GM18498 (cell line): ENCODE measurements around the gene KRT13.

Experiments
- ATAC-seq: cut with Tn5 transposase; IDR thresholded peaks from one replicate; pipeline ENCODE4 v1.9.1; 2021; ENCODE audit warnings: mild to moderate bottlenecking, moderate library complexity; ENCODE audit not compliant: unreplicated experiment

The KRT13 gene

GRCh38 chr17:41537990-41538389, 32.6 kb upstream of the KRT13 start:
- ATAC-seq: no peak

DNA sequence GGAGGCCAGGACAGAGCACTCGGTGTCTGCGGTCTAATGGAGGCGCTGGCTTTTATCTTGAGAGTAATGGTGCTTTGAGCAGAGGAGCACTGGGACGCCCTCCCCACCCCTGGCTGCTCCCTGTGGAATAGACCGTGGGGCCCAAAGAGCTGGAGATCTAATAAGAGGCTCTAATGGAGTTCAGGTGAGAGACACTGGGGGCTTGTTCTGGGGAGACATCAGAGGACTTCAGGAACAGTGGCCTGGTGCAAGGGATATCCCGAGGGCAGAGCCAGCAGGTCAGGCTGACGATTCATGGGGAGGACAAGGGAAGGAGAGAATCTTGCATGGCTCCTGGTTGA, 32.2 kb upstream of the KRT13 start:
- ATAC-seq: no peak

GRCh38 chr17:41536741-41537613, 31.6 kb upstream of the KRT13 start:
- no peak for ATAC-seq

DNA sequence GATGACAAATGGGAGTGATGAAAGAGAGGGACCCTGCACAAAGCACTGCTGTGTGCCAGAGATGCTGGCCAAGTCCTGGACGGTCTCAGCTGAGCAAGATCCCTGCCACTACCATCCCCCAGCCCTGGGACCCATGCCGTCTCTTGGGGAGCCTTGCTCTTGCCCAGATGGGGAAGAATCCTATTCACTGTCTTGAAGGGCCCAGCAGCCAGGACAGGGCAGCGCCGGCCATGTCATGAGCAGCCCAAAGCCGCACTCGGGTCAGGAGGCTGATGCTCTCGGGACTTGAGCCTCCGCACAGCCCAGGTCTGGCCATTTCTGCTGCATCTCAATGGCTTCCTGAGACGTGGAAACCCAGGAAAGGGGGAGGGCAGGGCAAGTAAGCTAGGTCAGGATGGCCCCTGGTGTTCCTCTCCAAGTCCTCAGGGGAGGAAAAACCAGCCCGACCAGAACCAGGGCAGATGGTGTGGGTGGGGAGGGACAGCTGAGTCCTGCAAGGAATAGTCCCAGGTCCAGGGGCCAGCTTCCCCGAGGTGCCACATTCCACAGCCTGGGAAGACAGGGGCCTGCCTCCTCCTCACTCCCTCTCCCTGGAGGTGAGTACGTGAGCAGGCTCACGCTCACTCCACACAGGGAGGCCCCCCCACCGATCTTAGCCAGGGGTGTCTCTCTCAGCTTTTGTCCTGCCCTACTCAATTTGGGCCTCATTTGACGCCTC, 30.5 kb upstream of the KRT13 start:
- no peak for ATAC-seq

GRCh38 chr17:41534899-41535546, 29.6 kb upstream of the KRT13 start:
- ATAC-seq: no peak

DNA sequence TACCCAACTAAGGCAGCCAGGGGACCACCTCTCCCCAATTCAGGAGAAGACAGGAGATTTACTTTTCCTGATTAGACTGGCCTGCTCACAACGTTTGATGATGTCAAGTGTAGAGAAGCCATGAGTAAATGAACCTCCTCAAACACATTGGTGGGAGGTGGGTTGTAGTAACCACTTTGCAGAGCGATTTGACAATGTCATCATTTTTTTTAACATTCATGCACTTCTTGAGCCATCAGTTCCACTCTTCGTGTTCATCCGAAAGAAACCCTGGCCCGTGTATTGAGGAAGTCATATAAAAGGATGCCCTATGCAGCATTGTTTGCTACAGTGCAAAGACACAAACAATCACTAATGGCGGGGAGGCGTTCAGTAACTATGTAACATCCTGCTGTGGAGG, 28.2 kb upstream of the KRT13 start:
- ATAC-seq: no peak

DNA sequence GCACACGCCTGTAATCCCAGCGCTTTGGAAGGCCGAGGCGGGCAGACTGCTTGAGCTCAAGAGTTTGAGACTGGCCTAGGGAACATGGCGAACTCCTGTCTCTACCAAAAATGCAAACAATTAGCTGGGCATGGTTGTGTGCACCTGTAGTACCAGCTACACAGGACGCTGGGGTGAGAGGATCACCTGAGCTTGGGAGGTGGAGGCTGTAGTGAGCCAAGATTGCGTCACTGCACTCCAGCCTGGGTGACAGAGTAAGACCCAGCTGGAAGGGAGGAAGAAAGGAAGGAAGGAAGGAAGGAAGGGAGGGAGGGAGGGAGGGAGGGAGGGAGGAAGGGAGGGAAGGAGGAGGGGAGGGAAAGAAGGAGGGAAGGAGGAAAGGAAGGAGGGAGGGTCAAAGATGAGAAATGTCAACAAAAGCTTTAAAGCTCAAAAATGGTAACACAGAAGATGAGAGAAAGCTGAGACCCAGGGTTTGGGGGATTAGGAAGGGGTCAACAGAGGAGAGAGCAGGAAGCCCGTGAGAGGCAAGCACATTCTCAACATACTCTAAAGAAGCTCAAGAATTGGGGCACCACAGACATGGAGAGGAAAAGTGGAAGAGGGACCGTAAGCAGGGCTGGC, 27.6 kb upstream of the KRT13 start:
- no peak for ATAC-seq

- ATAC-seq: no peak
Measured at GRCh38 chr17:41531993-41532392, 26.6 kb upstream of the KRT13 start.

DNA sequence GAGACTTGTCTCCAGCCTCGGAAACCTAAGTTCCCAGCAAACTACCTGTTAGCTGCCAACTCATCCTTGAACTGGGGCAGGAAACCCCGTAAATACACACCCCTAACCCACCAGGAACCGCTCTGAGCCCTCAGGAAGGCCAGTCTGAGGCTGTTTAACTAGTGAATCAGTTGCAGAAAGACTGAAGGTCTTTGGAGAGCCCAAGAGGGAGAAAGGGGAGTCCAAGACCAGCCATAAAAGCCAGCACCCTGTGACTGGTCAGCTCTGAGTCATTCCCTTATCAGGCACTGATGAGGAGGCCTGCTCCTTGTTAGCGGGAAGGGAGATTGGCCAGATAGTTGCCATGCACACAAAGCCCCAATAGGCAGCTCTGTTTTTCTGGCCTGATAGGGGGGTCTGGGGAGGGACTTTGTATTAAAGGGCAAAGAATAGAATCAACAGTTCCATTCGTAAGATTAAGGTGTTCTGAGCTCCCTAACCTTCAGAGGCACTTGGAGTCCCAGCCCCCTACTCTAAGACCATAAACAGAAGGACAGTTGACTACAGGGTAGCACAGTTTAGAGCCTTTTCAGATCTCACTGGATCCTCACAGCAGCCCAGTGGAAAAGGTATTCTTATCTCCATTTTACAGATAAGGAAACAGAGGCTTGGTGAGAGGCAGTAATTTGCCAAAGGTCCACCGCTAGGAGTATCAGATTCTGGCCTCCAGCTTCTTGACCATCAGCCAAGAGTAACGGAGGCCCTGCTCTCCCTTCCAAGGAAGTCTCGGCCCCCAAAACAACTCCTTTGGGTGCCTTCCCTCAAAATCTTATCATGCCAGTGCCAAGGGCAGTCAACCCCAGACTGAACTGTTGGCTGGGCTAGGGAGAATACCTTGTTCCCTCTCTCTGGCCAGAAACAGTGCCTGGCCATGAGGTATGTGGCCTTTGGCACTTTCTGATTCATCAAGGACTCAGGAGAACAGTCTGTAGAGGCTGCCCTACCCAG, 24.9 kb upstream of the KRT13 start:
- no peak for ATAC-seq

GRCh38 chr17:41529491-41529915, 24.1 kb upstream of the KRT13 start:
- no peak for ATAC-seq

DNA sequence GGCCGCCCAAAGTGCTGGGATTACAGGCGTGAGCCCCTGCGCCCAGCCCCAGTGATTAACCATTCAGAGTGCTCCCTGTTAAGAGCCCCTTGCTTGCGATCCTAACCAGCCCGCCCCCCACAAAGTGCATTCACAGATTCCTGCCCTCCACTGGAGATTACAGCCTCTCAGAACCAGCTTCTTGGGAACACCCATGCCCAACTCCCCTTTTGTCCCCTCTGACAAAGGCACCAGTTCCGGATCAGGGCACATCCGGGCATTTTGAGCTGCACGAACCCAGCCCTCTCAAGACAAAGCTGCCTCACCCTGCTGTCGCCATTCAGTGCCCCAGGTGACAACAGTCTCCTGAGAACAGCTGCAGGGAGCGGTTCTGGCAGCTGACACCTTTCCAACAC, 23.5 kb upstream of the KRT13 start:
- no peak for ATAC-seq

- ATAC-seq: no peak
Measured at GRCh38 chr17:41527063-41528023, 21.9 kb upstream of the KRT13 start.

DNA sequence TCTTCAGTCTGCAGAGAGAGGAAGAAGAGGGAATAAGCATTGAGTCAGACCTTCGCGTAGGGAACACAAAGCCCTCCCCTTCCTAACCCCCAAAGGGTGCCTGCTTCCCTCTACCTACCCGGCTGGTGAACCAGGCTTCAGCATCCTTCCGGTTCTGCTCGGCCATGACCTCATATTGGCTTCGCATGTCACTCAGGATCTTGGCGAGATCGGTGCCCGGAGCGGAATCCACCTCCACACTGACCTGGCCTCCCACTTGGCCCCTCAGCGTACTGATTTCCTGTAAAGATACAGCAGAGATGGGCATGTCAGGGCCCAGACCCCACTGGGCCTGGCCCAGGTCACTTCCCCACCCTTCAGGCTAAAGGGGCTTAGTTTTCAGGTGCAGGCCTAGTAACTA, 18.8 kb upstream of the KRT13 start:
- ATAC-seq: no peak

- ATAC-seq: no peak
Measured at GRCh38 chr17:41523787-41524186, 18.4 kb upstream of the KRT13 start.

DNA sequence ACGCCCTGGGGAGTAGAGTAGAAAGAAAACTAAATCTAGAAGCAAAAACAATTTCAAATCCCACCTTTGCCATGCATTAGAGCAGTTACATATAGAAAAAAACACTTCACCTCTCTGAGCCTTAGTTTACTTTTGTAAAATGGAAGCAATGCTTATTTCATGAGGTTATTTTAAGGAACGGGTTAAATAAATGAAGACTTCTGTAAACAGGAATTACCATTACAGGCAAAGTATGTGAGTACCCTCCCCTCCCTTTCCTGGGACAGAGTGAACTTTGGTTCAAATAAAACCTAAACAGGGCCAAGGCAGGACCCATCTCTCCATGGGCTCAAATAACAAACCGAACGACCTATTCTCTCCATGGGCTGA, 17.8 kb upstream of the KRT13 start:
- ATAC-seq: no peak

- ATAC-seq: no peak
Measured at GRCh38 chr17:41522301-41523224, 17.2 kb upstream of the KRT13 start.

DNA sequence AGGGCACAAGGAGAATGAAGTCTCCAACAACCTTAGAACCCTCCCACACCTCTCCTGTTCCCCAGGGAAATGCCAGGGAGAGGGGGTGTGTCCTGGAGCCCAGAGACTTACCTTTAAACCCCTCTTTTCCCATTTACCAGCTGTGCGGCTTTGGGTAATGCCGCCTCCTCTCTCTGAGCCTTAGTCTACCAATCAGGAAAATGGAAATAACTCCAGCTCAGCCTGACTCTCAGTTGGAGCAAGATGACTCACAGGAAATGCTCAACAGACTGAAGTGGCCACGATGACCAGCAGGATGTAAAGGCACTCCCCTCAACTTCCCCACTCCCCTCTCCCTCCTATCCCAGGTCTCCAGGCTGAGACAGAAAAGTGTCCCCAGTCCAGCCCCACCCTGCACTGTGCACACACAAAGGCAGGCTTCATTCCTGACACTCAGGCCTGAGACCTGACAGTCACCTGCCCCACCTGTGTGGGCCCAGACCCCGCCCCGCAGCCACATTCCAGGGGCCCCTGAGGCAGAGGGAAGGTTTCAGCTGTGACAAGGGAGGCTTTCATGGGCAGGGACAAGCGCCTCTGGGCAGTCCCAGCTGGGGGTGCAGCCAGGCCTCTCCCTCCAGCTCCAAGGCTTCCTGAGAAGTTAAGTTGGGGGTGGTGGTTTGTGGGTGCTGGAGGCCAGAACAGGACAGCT, 16.3 kb upstream of the KRT13 start:
- ATAC-seq: no peak
